K562 (cell line): ENCODE data around the gene MECP2. TPM values are rescaled to one million over a fixed set of nuclear protein-coding genes. Genes with fewer than 3 reads are reported as not detected.

Source experiments
- BCOR ChIP-seq: fragments of 450-650 bp; IDR thresholded peaks from 2 replicates; pipeline ENCODE4 v1.6.1; 2016
- BDP1 ChIP-seq: IDR thresholded peaks from 3 replicates; pipeline ENCODE4 v1.6.1; 2011; ENCODE audit not compliant: insufficient read length, insufficient read depth
- CAMTA2 ChIP-seq: fragments of 250-450 bp; sonication (Bioruptor Pico); conservative IDR thresholded peaks from 2 replicates; pipeline ENCODE4 v1.5.1; 2022
- ETV6 ChIP-seq, 3 experiments: fragments of 150-350 bp in 1 of 3; sonication (generic) in 1 of 3; formaldehyde crosslinking in 1 of 3; IDR thresholded peaks; 2 replicates each; pipeline versions ENCODE4 v1.6.1 to v1.8.0; 2014 to 2022; ENCODE audit warnings: borderline replicate concordance in 2 of 3, low read depth in 2 of 3, antibody characterized with exemption in 1 of 3, low read length in 1 of 3, mild to moderate bottlenecking in 1 of 3, missing genetic modification reagents in 1 of 3
- FOSL1 ChIP-seq: fragments of 200-800 bp; sonication (Bioruptor generic); conservative IDR thresholded peaks from 2 replicates; pipeline ENCODE4 v1.6.1; 2016; ENCODE audit warnings: missing genetic modification characterization, missing compliant biosample characterization
- MTA1 ChIP-seq: fragments of 450-650 bp; IDR thresholded peaks from 2 replicates; pipeline ENCODE4 v1.6.1; 2017; ENCODE audit warnings: borderline replicate concordance
- RFX7 ChIP-seq: fragments of 250-450 bp; sonication (Bioruptor Pico); IDR thresholded peaks from 2 replicates; pipeline ENCODE4 v1.5.1; 2021; ENCODE audit warnings: mild to moderate bottlenecking
- SMAD3 ChIP-seq: fragments of 450-650 bp; formaldehyde crosslinking; conservative IDR thresholded peaks from 2 replicates; pipeline ENCODE4 v1.4.0; 2020; ENCODE audit warnings: mild to moderate bottlenecking
- SMARCA4 ChIP-seq: fragments of 450-650 bp; IDR thresholded peaks from 2 replicates; pipeline ENCODE4 v1.6.1; 2016
- ZBTB7A ChIP-seq: IDR thresholded peaks from 2 replicates; pipeline ENCODE4 v1.6.1; 2011; ENCODE audit warnings: low read depth, mild to moderate bottlenecking, low read length, moderate library complexity, borderline replicate concordance; ENCODE audit not compliant: control insufficient read depth
- ZNF174 ChIP-seq: fragments of 250-450 bp; sonication (Bioruptor Pico); IDR thresholded peaks from 2 replicates; pipeline ENCODE4 v1.4.0; 2020; ENCODE audit warnings: mild to moderate bottlenecking
- ZNF175 ChIP-seq: fragments of 200-800 bp; sonication (Bioruptor generic); IDR thresholded peaks from 2 replicates; pipeline ENCODE4 v1.6.1; 2016; ENCODE audit warnings: low read depth, mild to moderate bottlenecking, missing genetic modification characterization, missing compliant biosample characterization
- ZNF239 ChIP-seq: fragments of 250-450 bp; sonication (Bioruptor Pico); IDR thresholded peaks from 2 replicates; pipeline ENCODE4 v1.4.0; 2020; ENCODE audit warnings: mild to moderate bottlenecking
- ZNF316 ChIP-seq: fragments of 450-650 bp; IDR thresholded peaks from 2 replicates; pipeline ENCODE4 v1.6.1; 2016
- ZNF57 ChIP-seq: fragments of 450-650 bp; formaldehyde crosslinking; IDR thresholded peaks from 2 replicates; pipeline ENCODE4 v1.4.0; 2020; ENCODE audit warnings: mild to moderate bottlenecking, moderate library complexity
- ZNF695 ChIP-seq: fragments of 450-650 bp; formaldehyde crosslinking; IDR thresholded peaks from 2 replicates; pipeline ENCODE4 v1.4.0; 2020; ENCODE audit warnings: mild to moderate bottlenecking, moderate library complexity
- ZNF77 ChIP-seq: fragments of 250-450 bp; sonication (Bioruptor Pico); IDR thresholded peaks from 2 replicates; pipeline ENCODE4 v1.5.0; 2020
- polyA plus RNA-seq, 8 experiments: library from polyadenylated mRNA; depleted of rRNA in 4 of 8; stranded (reverse) in 5 of 8; unstranded in 3 of 8; fragments of >200 nt; fragmentation: Nextera tagmentation in 2 of 8; fragmentation: Illumina TruSeq in 1 of 8; extraction: Ambion mirVana in 2 of 8; extraction: Trizol in 1 of 8; gene quantifications; 2 replicates each; pipeline versions ENCODE4 v1.2.1 to v1.2.3, GENCODE V29; 2011 to 2014; ENCODE audit warnings: inconsistent platforms in 1 of 8, missing spikeins in 1 of 8
- total RNA-seq, 7 experiments: library from RNA; depleted of rRNA in 6 of 7; stranded (reverse); fragments of >200 nt in 6 of 7; fragmentation: Illumina TruSeq in 2 of 7; extraction: Trizol in 2 of 7; gene quantifications; 2 replicates each; pipeline versions ENCODE4 v1.2.1 to v1.2.3, GENCODE V29; 2011 to 2021; ENCODE audit warnings: low replicate concordance in 1 of 7
- TF ChIP-seq, protein P1 (sequence below): IDR thresholded peaks from 2 replicates; pipeline ENCODE4 v1.6.1; 2014; ENCODE audit warnings: antibody characterized with exemption
- TF ChIP-seq, protein P2 (sequence below): fragments of 200-800 bp; sonication (Bioruptor generic); IDR thresholded peaks from 2 replicates; pipeline ENCODE4 v1.6.1; 2017; ENCODE audit warnings: missing genetic modification characterization, missing compliant biosample characterization
- TF ChIP-seq, protein P3 (sequence below): fragments of 450-650 bp; formaldehyde crosslinking; IDR thresholded peaks from 2 replicates; pipeline ENCODE4 v1.4.0; 2022; ENCODE audit warnings: missing genetic modification characterization
- TF ChIP-seq, protein P4 (sequence below), 3 experiments: fragments of 200-800 bp in 1 of 3; sonication (Bioruptor generic) in 1 of 3; sonication (generic) in 1 of 3; formaldehyde crosslinking in 1 of 3; IDR thresholded peaks; 2 replicates each; pipeline versions ENCODE4 v1.6.1 to v1.8.0; 2016 to 2022; ENCODE audit warnings: mild to moderate bottlenecking in 2 of 3, missing compliant biosample characterization in 2 of 3, missing genetic modification characterization in 2 of 3, missing genetic modification reagents in 1 of 3
- TF ChIP-seq, protein P5 (sequence below), 3 experiments: IDR thresholded peaks in 2 of 3; conservative IDR thresholded peaks in 1 of 3; 2 replicates each; pipeline ENCODE4 v1.5.1; 2011 to 2012; ENCODE audit warnings: low read length in 3 of 3, mild to moderate bottlenecking in 3 of 3, control low read depth in 2 of 3, improper control_type of control experiment in 1 of 3, inconsistent platforms in 1 of 3, low read depth in 1 of 3, mixed read lengths in 1 of 3, moderate library complexity in 1 of 3; ENCODE audit not compliant: insufficient read depth in 2 of 3

The MECP2 gene
- total and polyA plus RNA-seq, 9 of the 15 experiments (the other 6 are each of a cell fraction or from before 2014, with no cell fraction given), result 2.1 to 50.9 (median 30.5) TPM

DNA sequence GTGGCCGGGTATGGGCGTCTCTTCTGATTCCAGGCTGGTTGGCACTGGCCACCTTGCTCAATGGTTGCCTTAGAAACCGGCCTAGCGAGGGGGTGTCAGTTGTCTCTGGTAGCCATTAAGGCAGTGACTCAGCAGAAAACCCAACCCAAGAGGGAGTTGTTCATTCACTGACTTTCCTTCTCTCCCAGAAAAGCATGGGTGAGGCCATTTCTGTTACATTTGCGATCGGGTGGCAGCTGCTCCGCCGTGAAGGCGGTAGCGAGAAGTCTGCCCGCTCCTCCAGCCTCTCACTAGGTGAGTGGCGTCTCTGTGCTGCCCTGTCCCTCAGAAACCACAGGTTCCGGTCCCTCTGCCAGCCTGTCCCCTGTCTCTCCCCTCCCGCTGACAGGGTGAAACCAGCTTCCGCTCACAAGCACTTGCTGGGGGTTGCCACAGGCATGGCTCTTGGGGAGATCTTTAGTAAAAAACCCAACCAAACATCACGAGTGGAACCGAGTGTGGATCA lies 95.2 kb downstream of the MECP2 start (continued):
- TF ChIP-seq, protein P1, sequence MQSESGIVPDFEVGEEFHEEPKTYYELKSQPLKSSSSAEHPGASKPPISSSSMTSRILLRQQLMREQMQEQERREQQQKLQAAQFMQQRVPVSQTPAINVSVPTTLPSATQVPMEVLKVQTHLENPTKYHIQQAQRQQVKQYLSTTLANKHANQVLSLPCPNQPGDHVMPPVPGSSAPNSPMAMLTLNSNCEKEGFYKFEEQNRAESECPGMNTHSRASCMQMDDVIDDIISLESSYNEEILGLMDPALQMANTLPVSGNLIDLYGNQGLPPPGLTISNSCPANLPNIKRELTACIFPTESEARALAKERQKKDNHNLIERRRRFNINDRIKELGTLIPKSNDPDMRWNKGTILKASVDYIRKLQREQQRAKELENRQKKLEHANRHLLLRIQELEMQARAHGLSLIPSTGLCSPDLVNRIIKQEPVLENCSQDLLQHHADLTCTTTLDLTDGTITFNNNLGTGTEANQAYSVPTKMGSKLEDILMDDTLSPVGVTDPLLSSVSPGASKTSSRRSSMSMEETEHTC, result no peak
- TF ChIP-seq ZNF57 (CRISPR knock-in tag), result peak; percentile 84; the same call in 1 of the 2 replicates
- TF ChIP-seq ZNF175 (CRISPR knock-in tag), result peak; percentile 96
- TF ChIP-seq ETV6 (IDR thresholded peaks at IDR 0.05; ENCODE audit: borderline replicate concordance in 1 of 2, low read depth in 2 of 2, low read length in 1 of 2), result no peak
- TF ChIP-seq ETV6 (CRISPR knock-in tag; IDR thresholded peaks at IDR 0.05; ENCODE audit: borderline replicate concordance), result no peak
- TF ChIP-seq BCOR, result no peak
- no peak for TF ChIP-seq ZBTB7A
- TF ChIP-seq, protein P2, sequence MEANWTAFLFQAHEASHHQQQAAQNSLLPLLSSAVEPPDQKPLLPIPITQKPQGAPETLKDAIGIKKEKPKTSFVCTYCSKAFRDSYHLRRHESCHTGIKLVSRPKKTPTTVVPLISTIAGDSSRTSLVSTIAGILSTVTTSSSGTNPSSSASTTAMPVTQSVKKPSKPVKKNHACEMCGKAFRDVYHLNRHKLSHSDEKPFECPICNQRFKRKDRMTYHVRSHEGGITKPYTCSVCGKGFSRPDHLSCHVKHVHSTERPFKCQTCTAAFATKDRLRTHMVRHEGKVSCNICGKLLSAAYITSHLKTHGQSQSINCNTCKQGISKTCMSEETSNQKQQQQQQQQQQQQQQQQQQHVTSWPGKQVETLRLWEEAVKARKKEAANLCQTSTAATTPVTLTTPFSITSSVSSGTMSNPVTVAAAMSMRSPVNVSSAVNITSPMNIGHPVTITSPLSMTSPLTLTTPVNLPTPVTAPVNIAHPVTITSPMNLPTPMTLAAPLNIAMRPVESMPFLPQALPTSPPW (CRISPR knock-in tag), result peak; percentile 79
- TF ChIP-seq, protein P3, sequence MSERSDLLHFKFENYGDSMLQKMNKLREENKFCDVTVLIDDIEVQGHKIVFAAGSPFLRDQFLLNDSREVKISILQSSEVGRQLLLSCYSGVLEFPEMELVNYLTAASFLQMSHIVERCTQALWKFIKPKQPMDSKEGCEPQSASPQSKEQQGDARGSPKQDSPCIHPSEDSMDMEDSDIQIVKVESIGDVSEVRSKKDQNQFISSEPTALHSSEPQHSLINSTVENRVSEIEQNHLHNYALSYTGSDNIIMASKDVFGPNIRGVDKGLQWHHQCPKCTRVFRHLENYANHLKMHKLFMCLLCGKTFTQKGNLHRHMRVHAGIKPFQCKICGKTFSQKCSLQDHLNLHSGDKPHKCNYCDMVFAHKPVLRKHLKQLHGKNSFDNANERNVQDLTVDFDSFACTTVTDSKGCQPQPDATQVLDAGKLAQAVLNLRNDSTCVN (CRISPR knock-in tag), result peak; percentile 66; the same call in 1 of the 2 replicates
- TF ChIP-seq ZNF316, result peak; percentile 97
- peak; percentile 40; the same call in 1 of the 2 replicates for TF ChIP-seq ZNF174
- no peak for TF ChIP-seq MTA1
- peak; percentile 97 for TF ChIP-seq SMAD3
- TF ChIP-seq, protein P4, sequence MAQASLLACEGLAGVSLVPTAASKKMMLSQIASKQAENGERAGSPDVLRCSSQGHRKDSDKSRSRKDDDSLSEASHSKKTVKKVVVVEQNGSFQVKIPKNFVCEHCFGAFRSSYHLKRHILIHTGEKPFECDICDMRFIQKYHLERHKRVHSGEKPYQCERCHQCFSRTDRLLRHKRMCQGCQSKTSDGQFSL (CRISPR knock-in tag; IDR thresholded peaks at IDR 0.05), result no peak
- TF ChIP-seq, protein P4 (tag; IDR thresholded peaks at IDR 0.05), result peak in 1 of 2 experiments; percentile 87; a peak in 2 of 4 replicates
- 0 out of 2 replicates have a peak, but pooled peaks have one; percentile 63 for TF ChIP-seq CAMTA2
- no peak for TF ChIP-seq ZNF77 (CRISPR knock-in tag)
- peak; percentile 39; the same call in 1 of the 2 replicates for TF ChIP-seq SMARCA4
- TF ChIP-seq BDP1, result no peak
- TF ChIP-seq FOSL1 (tag), result peak; percentile 45; the same call in 1 of the 2 replicates
- TF ChIP-seq ZNF239, result peak; percentile 88
- TF ChIP-seq, protein P5, sequence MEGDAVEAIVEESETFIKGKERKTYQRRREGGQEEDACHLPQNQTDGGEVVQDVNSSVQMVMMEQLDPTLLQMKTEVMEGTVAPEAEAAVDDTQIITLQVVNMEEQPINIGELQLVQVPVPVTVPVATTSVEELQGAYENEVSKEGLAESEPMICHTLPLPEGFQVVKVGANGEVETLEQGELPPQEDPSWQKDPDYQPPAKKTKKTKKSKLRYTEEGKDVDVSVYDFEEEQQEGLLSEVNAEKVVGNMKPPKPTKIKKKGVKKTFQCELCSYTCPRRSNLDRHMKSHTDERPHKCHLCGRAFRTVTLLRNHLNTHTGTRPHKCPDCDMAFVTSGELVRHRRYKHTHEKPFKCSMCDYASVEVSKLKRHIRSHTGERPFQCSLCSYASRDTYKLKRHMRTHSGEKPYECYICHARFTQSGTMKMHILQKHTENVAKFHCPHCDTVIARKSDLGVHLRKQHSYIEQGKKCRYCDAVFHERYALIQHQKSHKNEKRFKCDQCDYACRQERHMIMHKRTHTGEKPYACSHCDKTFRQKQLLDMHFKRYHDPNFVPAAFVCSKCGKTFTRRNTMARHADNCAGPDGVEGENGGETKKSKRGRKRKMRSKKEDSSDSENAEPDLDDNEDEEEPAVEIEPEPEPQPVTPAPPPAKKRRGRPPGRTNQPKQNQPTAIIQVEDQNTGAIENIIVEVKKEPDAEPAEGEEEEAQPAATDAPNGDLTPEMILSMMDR (IDR thresholded peaks at IDR 0.05 in 2 of 3, conservative IDR thresholded peaks at IDR 0.05 in 1 of 3; ENCODE audit: insufficient read depth in 2 of 3, low read depth in 1 of 3, low read length in 3 of 3), result no peak
- TF ChIP-seq ZNF695 (CRISPR knock-in tag), result no peak
- TF ChIP-seq RFX7 (CRISPR knock-in tag), result 0 out of 2 replicates have a peak, but pooled peaks have one; percentile 61
